OCI-LY3 (cell line): ENCODE data around the gene MAPT.

Source experiments
- H2AFZ ChIP-seq: fragments of 200-600, 300-600 bp; shearing (Covaris generic); 2 replicates; pipeline ENCODE4 v1.6.0; 2014; ENCODE audit warnings: antibody characterized with exemption, low read depth, low read length
- H3K27ac ChIP-seq: fragments of 200-600, 300-600 bp; sonication (generic); 2 replicates; pipeline ENCODE4 v1.5.1; 2014; ENCODE audit warnings: mild to moderate bottlenecking, low read length, moderate library complexity, mixed read lengths
- H3K27me3 ChIP-seq: fragments of 200-600, 300-600 bp; sonication (generic); 2 replicates; pipeline ENCODE4 v1.6.1; 2014; ENCODE audit warnings: low read depth, low read length, mixed read lengths
- H3K36me3 ChIP-seq: fragments of 200-600, 300-600 bp; sonication (generic); replicated peaks from 2 replicates; pipeline ENCODE3; 2014; ENCODE audit warnings: low read depth, low read length, mixed read lengths
- H3K4me1 ChIP-seq: fragments of 300-600, 200-600 bp; sonication (generic); 2 replicates; pipeline ENCODE4 v1.6.1; 2014; ENCODE audit warnings: low read length, mixed read lengths
- H3K4me2 ChIP-seq: fragments of 200-600, 300-600 bp; sonication (generic); 2 replicates; pipeline ENCODE4 v1.6.1; 2014; ENCODE audit warnings: low read length, mixed read lengths
- H3K4me3 ChIP-seq: fragments of 300-600, 200-600 bp; sonication (generic); 2 replicates; pipeline ENCODE4 v1.5.1; 2014; ENCODE audit warnings: antibody characterized with exemption, mild to moderate bottlenecking, low read length, moderate library complexity
- H3K79me2 ChIP-seq: fragments of 300-600, 200-600 bp; shearing (Covaris generic); 2 replicates; pipeline ENCODE4 v1.6.1; 2014; ENCODE audit warnings: mild to moderate bottlenecking, low read length, mixed read lengths
- H3K9ac ChIP-seq: fragments of 300-600, 200-600 bp; shearing (Covaris generic); 2 replicates; pipeline ENCODE4 v1.6.0; 2014; ENCODE audit warnings: mild to moderate bottlenecking, low read length, moderate library complexity
- H3K9me3 ChIP-seq: fragments of 200-600, 300-600 bp; shearing (Covaris generic); 2 replicates; pipeline ENCODE4 v1.6.1; 2014; ENCODE audit warnings: low read length, mixed read lengths; ENCODE audit not compliant: insufficient read depth
- H4K20me1 ChIP-seq: fragments of 200-600, 300-600 bp; sonication (generic); 2 replicates; pipeline ENCODE4 v1.6.1; 2016; ENCODE audit warnings: low read length, mixed read lengths; ENCODE audit not compliant: insufficient read depth
- CTCF ChIP-seq: fragments of 200-600, 300-600 bp; sonication (generic); IDR thresholded peaks from 2 replicates; pipeline ENCODE4 v1.5.1; 2014; ENCODE audit warnings: antibody characterized with exemption, low read length, low read depth
- EZH2phosphoT487 ChIP-seq: fragments of 200-600 bp; shearing (Covaris generic); IDR thresholded peaks from 2 replicates; pipeline ENCODE4 v1.6.1; 2018; ENCODE audit warnings: antibody characterized with exemption, mixed run types, low read depth

Gene MAPT

GRCh38 chr17:45958994-45959665, 64.8 kb downstream of the MAPT start:
- H3K9ac ChIP-seq = no peak overlapping the region
- H3K36me3 ChIP-seq = no peaks in the 10 kb centered on the region
- H4K20me1 ChIP-seq = no peaks in the 10 kb centered on the region
- no peak overlapping the region for H2AFZ ChIP-seq
- no peak for TF ChIP-seq EZH2phosphoT487
- TF ChIP-seq CTCF = no peak
- no peaks in the 10 kb centered on the region for H3K79me2 ChIP-seq
- no peaks in the 10 kb centered on the region for H3K4me1 ChIP-seq
- H3K27ac ChIP-seq = no peak overlapping the region
- H3K27me3 ChIP-seq = no peaks in the 10 kb centered on the region
- no peak overlapping the region for H3K4me2 ChIP-seq
- H3K4me3 ChIP-seq = no peak overlapping the region
- no peaks in the 10 kb centered on the region for H3K9me3 ChIP-seq

GRCh38 chr17:45960311-45960710, 66.0 kb downstream of the MAPT start:
- Histone ChIP-seq H3K4me2 (no peak overlapping the region), H3K79me2 (no peaks in the 10 kb centered on the region), H3K4me3 (no peak overlapping the region), H3K9ac (no peak overlapping the region), H3K9me3 (no peaks in the 10 kb centered on the region), H3K27ac (no peak overlapping the region), H4K20me1 (no peaks in the 10 kb centered on the region), H3K27me3 (no peaks in the 10 kb centered on the region), H2AFZ (no peak overlapping the region), H3K4me1 (no peaks in the 10 kb centered on the region), H3K36me3 (no peaks in the 10 kb centered on the region)
- TF ChIP-seq EZH2phosphoT487 (no peak), CTCF (no peak)

GRCh38 chr17:45961206-45961605, 66.9 kb downstream of the MAPT start:
- TF ChIP-seq EZH2phosphoT487 = no peak
- no peak for TF ChIP-seq CTCF
- Histone ChIP-seq H3K27ac (no peak overlapping the region), H3K9ac (no peak overlapping the region), H3K4me2 (no peak overlapping the region), H3K4me1 (no peaks in the 10 kb centered on the region), H3K9me3 (no peaks in the 10 kb centered on the region), H4K20me1 (no peaks in the 10 kb centered on the region), H3K4me3 (no peak overlapping the region), H3K79me2 (no peaks in the 10 kb centered on the region), H3K36me3 (no peaks in the 10 kb centered on the region), H3K27me3 (peaks cover 6% of the 10 kb centered on the region; the same call in 1 of the 2 replicates), H2AFZ (no peak overlapping the region)

- Histone ChIP-seq H3K79me2 (no peaks in the 10 kb centered on the region), H3K27me3 (peaks cover 14% of the 10 kb centered on the region), H3K4me1 (no peaks in the 10 kb centered on the region), H3K36me3 (no peaks in the 10 kb centered on the region), H4K20me1 (no peaks in the 10 kb centered on the region), H3K4me3 (no peak overlapping the region), H3K27ac (no peak overlapping the region), H2AFZ (no peak overlapping the region), H3K4me2 (no peak overlapping the region), H3K9ac (no peak overlapping the region), H3K9me3 (no peaks in the 10 kb centered on the region)
- no peak for TF ChIP-seq CTCF
- TF ChIP-seq EZH2phosphoT487 = no peak
Measured at GRCh38 chr17:45962221-45962972, 68.0 kb downstream of the MAPT start.
